GM12875 (cell line): ENCODE results near the gene MEX3D.

Experiments used
- H3K4me3 ChIP-seq: one replicate; pipeline ENCODE4 v1.5.1; 2011; ENCODE audit warnings: low read depth, low read length, control low read depth
- CTCF ChIP-seq: IDR thresholded peaks from 2 replicates; pipeline ENCODE4 v1.5.1; 2011; ENCODE audit warnings: low read depth, mild to moderate bottlenecking, control low read depth, inconsistent platforms, low read length, moderate library complexity, borderline replicate concordance; ENCODE audit not compliant: insufficient read depth

MEX3D gene

GRCh38 chr19:1561236-1561842 is 6.8 kb downstream of the MEX3D start:
- TF ChIP-seq CTCF: no peak

DNA sequence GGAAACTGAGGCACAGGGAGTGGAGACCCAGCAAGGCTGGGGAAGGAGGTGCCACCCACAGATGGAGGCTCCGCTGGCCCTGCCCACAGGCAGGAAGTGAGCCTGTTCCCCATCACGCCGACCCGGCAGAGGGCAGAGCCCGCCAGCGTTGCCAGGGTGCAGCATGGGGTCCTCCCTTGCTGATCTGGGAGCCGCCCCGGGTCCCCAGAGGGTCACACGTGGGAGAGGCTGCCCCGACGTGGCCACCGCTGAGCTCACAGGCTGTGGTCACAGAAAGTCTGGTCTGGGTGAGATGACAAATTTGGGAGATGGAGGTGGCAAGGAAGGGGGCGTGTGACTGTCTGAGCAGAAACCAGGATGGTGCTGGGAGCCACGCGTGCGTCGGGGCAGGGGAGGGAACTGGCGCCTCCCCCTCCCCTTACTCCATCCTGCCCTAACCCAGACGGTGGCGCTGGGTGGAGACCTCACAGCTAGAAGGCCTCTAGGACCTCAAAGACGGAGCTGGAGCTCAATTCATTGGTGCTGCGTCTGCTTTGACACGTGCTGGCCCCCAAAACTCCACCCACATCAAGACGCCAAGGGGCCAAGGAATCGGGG is 7.7 kb downstream of the MEX3D start:
- no peak for TF ChIP-seq CTCF

More at GRCh38 chr19:1561236-1561842, 6.8 kb downstream of the MEX3D start:
- H3K4me3 ChIP-seq: no peak overlapping the region

DNA sequence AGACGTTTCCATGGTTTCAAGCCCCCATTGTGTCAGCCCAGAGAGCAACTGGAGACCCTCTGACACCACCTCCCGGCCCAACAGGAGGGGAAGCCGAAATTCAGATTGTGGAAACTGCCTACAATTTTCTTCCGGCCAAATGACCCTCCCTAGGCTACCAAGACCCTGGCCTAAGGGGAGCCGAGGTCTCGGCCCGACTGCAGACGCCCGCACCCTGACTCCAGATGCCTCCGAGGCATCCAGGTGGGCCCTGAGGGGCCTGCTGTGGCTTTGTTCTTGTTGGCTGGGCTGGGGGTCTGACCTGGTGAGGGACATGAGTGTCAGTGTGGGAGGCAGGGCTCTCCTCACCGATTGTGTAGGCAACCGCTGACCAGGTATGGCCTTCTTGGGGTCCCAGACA is 9.6 kb downstream of the MEX3D start:
- H3K4me3 ChIP-seq: no peak overlapping the region
- TF ChIP-seq CTCF: no peak

More for the DNA sequence above, 7.7 kb downstream of the MEX3D start:
- no peak overlapping the region for H3K4me3 ChIP-seq

- no peak overlapping the region for H3K4me3 ChIP-seq
- TF ChIP-seq CTCF: no peak
These were observed 11.6 kb downstream of the MEX3D start for GRCh38 chr19:1556390-1557070.

DNA sequence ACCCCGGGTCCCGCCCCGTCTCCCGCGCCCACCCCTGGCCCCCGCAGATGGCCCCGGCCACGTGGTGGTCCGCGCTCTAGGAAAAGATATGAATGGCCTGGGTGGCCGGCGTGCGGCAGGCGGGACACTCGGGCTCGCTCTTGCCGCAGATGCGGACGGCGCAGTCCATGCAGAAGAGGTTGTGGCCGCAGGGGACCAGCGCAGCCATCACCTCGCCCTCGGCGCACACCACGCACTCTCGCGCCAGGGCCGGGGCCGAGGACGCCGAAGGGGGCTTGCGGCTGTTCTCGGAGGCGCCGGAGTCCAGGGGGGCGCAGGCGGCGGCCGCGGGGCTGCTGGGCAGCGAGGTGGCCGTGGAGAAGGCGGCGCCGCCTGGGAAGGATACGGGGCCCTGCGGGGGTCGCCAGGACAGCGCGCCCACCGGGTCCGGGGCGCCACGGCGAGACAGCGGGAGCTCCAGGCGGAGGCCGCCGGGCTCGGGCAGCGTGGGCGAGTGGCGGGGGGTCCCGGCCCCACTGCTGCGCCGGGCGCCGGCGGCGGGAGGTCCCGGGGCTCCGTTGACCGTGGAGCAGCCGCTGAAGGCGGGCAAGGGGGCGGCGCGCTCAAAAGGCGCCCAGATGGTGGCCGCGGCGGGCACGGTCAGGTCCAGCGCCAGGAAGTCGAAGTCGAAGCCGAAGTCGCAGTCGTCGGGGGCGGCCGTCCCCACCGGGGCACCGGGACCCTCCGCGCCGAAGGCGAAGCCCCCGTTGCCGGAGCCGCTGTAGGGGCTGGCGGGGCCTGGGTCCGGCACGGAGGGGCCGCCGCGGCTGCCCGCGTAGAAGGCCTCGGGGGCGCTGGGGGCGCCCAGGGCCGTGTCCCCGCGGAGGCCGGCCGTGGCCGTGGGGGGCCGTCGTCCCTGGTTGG is 12.4 kb downstream of the MEX3D start:
- no peak for TF ChIP-seq CTCF
- no peak overlapping the region for H3K4me3 ChIP-seq

DNA sequence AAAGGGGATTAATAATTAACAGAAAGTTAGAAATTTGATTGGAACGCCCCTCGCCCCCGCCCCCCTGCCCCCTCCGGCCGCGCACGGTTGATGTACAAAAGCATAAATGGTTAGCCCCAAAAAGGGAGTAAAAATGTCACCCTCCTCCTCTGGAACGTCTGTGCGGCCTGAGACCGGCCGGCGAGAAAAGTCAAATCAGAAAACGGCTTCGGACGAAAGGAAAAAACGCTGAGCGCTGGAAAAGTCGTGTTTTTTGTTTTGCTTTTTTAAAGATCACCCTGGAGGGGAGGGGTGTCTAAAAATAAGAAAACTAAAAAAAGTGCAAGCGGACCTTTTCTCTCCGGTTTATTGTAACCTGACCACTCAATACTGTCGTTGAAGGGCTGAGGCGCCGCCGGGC is 13.2 kb downstream of the MEX3D start:
- TF ChIP-seq CTCF: no peak
- no peak overlapping the region for H3K4me3 ChIP-seq
